Neural crest cell (in vitro differentiated cells): ENCODE data around the gene C19orf25. TPM values are rescaled to one million over a fixed set of nuclear protein-coding genes. Genes with fewer than 3 reads are reported as not detected.
"Not testable (repeated sequence)": the region's sequence is repeated elsewhere in the genome, so short reads cannot be mapped to it uniquely, and the experiment has no call there.

Experiments used
- DNase-seq: peaks from one replicate; pipeline ENCODE4 v3.0.0; 2021; ENCODE audit warnings: low read depth, mixed read lengths, low spot score
- H3K27ac Mint-ChIP-seq: one replicate; pipeline ENCODE4 v1.8.0; 2021; ENCODE audit warnings: mild to moderate bottlenecking, mixed read lengths; ENCODE audit not compliant: unreplicated experiment
- H3K27me3 Mint-ChIP-seq: 2 replicates; pipeline ENCODE4 v1.8.0; 2021; ENCODE audit warnings: low read depth, mild to moderate bottlenecking, mixed read lengths
- H3K36me3 Mint-ChIP-seq: 2 replicates; pipeline ENCODE4 v1.8.0; 2021; ENCODE audit warnings: low read depth, mild to moderate bottlenecking, mixed read lengths
- H3K4me1 Mint-ChIP-seq: 2 replicates; pipeline ENCODE4 v1.8.0; 2021; ENCODE audit warnings: mixed read lengths
- H3K4me3 Mint-ChIP-seq: one replicate; pipeline ENCODE4 v1.8.0; 2021; ENCODE audit warnings: mild to moderate bottlenecking, mixed read lengths
- H3K9me3 Mint-ChIP-seq: 2 replicates; pipeline ENCODE4 v1.8.0; 2021; ENCODE audit warnings: mixed read lengths
- CTCF ChIP-seq: fragments of 200-600 bp; sonication (generic); conservative IDR thresholded peaks from 2 replicates; pipeline ENCODE4 v1.5.0; 2021; ENCODE audit warnings: antibody characterized with exemption, mild to moderate bottlenecking
- total RNA-seq: library from RNA; stranded (reverse); gene quantifications from 2 replicates; pipeline ENCODE4 v1.2.1, GENCODE V29; 2021

The C19orf25 gene
- total RNA-seq, 1 donor from 2014 or later: 41.5 TPM

- no peak overlapping the region for H3K4me3 Mint-ChIP-seq
These were observed 24.3 kb upstream of the C19orf25 start for GRCh38 chr19:1503089-1503924.

GRCh38 chr19:1502433-1503088 is 23.5 kb upstream of the C19orf25 start:
- H3K27me3 Mint-ChIP-seq: peaks cover 34% of the 10 kb centered on the region
- no peak overlapping the region for H3K27ac Mint-ChIP-seq
- no peak overlapping the region for H3K4me3 Mint-ChIP-seq

More at GRCh38 chr19:1503089-1503924, 24.3 kb upstream of the C19orf25 start:
- no peak overlapping the region for H3K27ac Mint-ChIP-seq
- H3K9me3 Mint-ChIP-seq: peaks cover 2% of the 10 kb centered on the region
- peaks cover 38% of the 10 kb centered on the region for H3K27me3 Mint-ChIP-seq
- peak; percentile 66 for DNase-seq
- peak; percentile 82 for TF ChIP-seq CTCF
- no peaks in the 10 kb centered on the region for H3K36me3 Mint-ChIP-seq
- H3K4me1 Mint-ChIP-seq: peaks cover 9% of the 10 kb centered on the region

GRCh38 chr19:1501200-1501595 is 22.2 kb upstream of the C19orf25 start:
- no peak for DNase-seq
- H3K4me1 Mint-ChIP-seq: peaks cover 8% of the 10 kb centered on the region
- no peak for TF ChIP-seq CTCF
- H3K4me3 Mint-ChIP-seq: no peak overlapping the region
- no peaks in the 10 kb centered on the region for H3K36me3 Mint-ChIP-seq
- peaks cover 33% of the 10 kb centered on the region for H3K27me3 Mint-ChIP-seq
- no peak overlapping the region for H3K27ac Mint-ChIP-seq
- H3K9me3 Mint-ChIP-seq: no peaks in the 10 kb centered on the region

More at GRCh38 chr19:1502433-1503088, 23.5 kb upstream of the C19orf25 start:
- TF ChIP-seq CTCF: no peak
- peaks cover 5% of the 10 kb centered on the region for H3K4me1 Mint-ChIP-seq
- no peak for DNase-seq
- no peaks in the 10 kb centered on the region for H3K36me3 Mint-ChIP-seq
- peaks cover under 1% of the 10 kb centered on the region for H3K9me3 Mint-ChIP-seq

- not testable (repeated sequence) for H3K4me1 Mint-ChIP-seq, H3K27ac Mint-ChIP-seq, H3K4me3 Mint-ChIP-seq, H3K9me3 Mint-ChIP-seq, H3K36me3 Mint-ChIP-seq, DNase-seq
- peaks cover 19% of the 10 kb centered on the region for H3K27me3 Mint-ChIP-seq
These were observed 20.2 kb upstream of the C19orf25 start for GRCh38 chr19:1499231-1499630.

- H3K27me3 Mint-ChIP-seq: peaks cover 9% of the 10 kb centered on the region
- TF ChIP-seq CTCF: no peak
- H3K4me1 Mint-ChIP-seq: peaks cover 4% of the 10 kb centered on the region
These were observed 18.7 kb upstream of the C19orf25 start for GRCh38 chr19:1497578-1498235.

More at GRCh38 chr19:1497578-1498235, 18.7 kb upstream of the C19orf25 start:
- no peak overlapping the region for H3K27ac Mint-ChIP-seq
- H3K4me3 Mint-ChIP-seq: no peak overlapping the region
- H3K36me3 Mint-ChIP-seq: no peaks in the 10 kb centered on the region
- H3K9me3 Mint-ChIP-seq: no peaks in the 10 kb centered on the region
- no peak for DNase-seq
